T47D (cell line): ENCODE measurements around the gene CLDN7.

Experiments used
- DNase-seq, 2 experiments: peaks; one replicate each; pipeline versions ENCODE4 v3.0.0 to v3.0.0-alpha.2; 2011 to 2012; ENCODE audit warnings: low read depth in 1 of 2, low spot score in 1 of 2
- JUND ChIP-seq: IDR thresholded peaks from 2 replicates; pipeline ENCODE4 v1.6.1; 2012; ENCODE audit warnings: low read depth
- in situ Hi-C: cut with HindIII; loops from 2 replicates; pipeline ENCODE4 v1.10.0; 2016; ENCODE audit warnings: low sequenced_read_pairs, low pct_unique_long_range_greater_than_20kb

CLDN7 gene

DNA sequence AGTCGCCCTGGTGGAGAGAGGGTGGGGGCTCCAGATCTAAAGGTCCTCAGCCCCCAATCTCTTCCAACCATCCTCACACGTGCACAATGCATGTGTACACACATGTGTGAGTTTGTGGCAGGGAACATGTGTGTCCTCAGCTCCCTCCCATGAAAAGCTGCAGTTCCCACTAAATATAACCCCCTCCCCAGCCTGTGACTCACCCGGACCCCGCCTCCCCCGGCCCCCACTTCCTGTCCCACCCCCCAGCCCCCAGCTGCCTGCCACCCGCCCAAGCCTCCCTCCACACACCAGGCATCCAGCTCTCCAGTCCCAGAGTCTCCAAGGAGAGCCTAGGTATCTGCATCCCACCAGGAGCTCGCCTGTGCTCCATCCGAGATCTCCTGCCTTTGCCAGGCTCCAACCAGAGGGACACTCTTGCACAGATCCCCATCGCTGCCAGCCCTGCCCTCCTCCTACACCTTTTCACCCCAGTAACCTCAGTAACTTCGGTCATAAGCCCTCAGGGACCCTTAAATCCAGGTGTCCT is 46.6 kb downstream of the CLDN7 start:
- TF ChIP-seq JUND: no peak
- no peak for DNase-seq
- in situ Hi-C loops: no loop called here

DNA sequence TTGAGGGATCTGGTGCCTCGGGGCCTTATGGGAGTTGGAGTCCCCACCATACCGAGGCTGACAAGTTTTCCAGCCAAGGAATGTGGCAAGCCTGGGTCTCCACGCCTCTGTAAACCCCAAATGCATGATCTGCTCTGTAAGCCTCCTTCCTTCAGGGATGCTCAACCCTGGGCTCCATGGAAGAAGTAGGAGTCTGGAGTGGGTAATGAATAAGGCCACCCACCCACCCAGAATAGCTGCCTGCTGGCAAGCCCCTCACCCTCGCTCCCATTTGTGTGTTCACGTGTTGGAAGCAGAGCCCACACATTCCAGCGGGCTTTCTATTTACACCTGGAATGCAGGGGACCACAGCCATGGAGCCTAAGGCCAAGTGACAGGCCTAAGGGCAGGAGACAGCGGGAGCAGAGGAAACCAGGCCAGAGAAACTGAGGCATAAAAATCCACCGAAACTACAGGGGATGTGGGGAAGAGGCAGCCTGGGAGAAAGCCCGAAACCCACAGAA is 47.1 kb downstream of the CLDN7 start:
- in situ Hi-C loops: no loop called here
- DNase-seq: no peak
- no peak for TF ChIP-seq JUND

GRCh38 chr17:7214300-7215135 is 47.8 kb downstream of the CLDN7 start:
- in situ Hi-C loops: no loop called here
- peak; percentile 89 to 97 for DNase-seq
- TF ChIP-seq JUND: no peak

GRCh38 chr17:7213895-7214299 is 48.4 kb downstream of the CLDN7 start:
- in situ Hi-C loops: no loop called here
- DNase-seq: peak; percentile 39 to 84

GRCh38 chr17:7211491-7212273 is 50.6 kb downstream of the CLDN7 start:
- no peak for TF ChIP-seq JUND
- in situ Hi-C loops: no loop called here
- no peak for DNase-seq

More at GRCh38 chr17:7213895-7214299, 48.4 kb downstream of the CLDN7 start:
- no peak for TF ChIP-seq JUND
